ENCODE results near the gene RDH11. TPM values are rescaled to one million over a fixed set of nuclear protein-coding genes. Genes with fewer than 3 reads are reported as not detected.

Gene RDH11
- total and polyA plus RNA-seq, 2 experiments from 2014 or later = 95.2 to 139 TPM

- Histone ChIP-seq H3K36me3 (ENCODE audit: insufficient read depth) (peaks cover 44% of the 10 kb centered on the region), H2AFZ (no peak overlapping the region), H3K27me3 (ENCODE audit: insufficient read depth) (no peaks in the 10 kb centered on the region), H3K4me1 (ENCODE audit: insufficient read depth) (no peaks in the 10 kb centered on the region), H3K4me3 (no peak overlapping the region), H3K9me2 (ENCODE audit: insufficient read depth) (no peaks in the 10 kb centered on the region), H3K4me2 (no peak overlapping the region), H4K20me1 (replicated peaks; ENCODE audit: insufficient read depth) (peaks cover 14% of the 10 kb centered on the region), H3F3A (replicated peaks; ENCODE audit: low read depth) (no peaks in the 10 kb centered on the region), H3K79me2 (replicated peaks; ENCODE audit: insufficient read depth) (no peaks in the 10 kb centered on the region), H3K27ac (ENCODE audit: low read depth) (no peak overlapping the region)
- H3K27ac Mint-ChIP-seq = no peak overlapping the region
- no peak for TF ChIP-seq REST (IDR thresholded peaks at IDR 0.05; ENCODE audit: unreplicated experiment)
- no peak for TF ChIP-seq EZH2phosphoT487 (IDR thresholded peaks at IDR 0.05; ENCODE audit: unreplicated experiment)
- no peak for DNase-seq (ENCODE audit: low spot score)
- no peak for ATAC-seq
- no peaks in the 10 kb centered on the region for H3K27me3 Mint-ChIP-seq (ENCODE audit: insufficient read depth, low read depth, poor library complexity)
- no peaks in the 10 kb centered on the region for H3K4me1 Mint-ChIP-seq
- no peaks in the 10 kb centered on the region for H3K9me3 Mint-ChIP-seq
- H3K36me3 Mint-ChIP-seq (ENCODE audit: low read depth) = peaks cover 58% of the 10 kb centered on the region
- H3K4me3 Mint-ChIP-seq = no peak overlapping the region
These were observed 44.9 kb downstream of the RDH11 start for GRCh38 chr14:67650694-67651093.

- peaks cover 54% of the 10 kb centered on the region for H3K36me3 Mint-ChIP-seq (ENCODE audit: low read depth)
- no peaks in the 10 kb centered on the region for H3K27me3 ChIP-seq (ENCODE audit: insufficient read depth)
- no peaks in the 10 kb centered on the region for H3F3A ChIP-seq (replicated peaks; ENCODE audit: low read depth)
- no peaks in the 10 kb centered on the region for H3K4me1 Mint-ChIP-seq
- H3K4me3 ChIP-seq = no peak overlapping the region
- H3K27me3 Mint-ChIP-seq (ENCODE audit: insufficient read depth, low read depth, poor library complexity) = no peaks in the 10 kb centered on the region
- no peaks in the 10 kb centered on the region for H3K9me3 Mint-ChIP-seq
- no peak overlapping the region for H3K27ac Mint-ChIP-seq
- H3K9me2 ChIP-seq (ENCODE audit: insufficient read depth) = no peaks in the 10 kb centered on the region
- no peak overlapping the region for H3K27ac ChIP-seq (ENCODE audit: low read depth)
- ATAC-seq (no peak), DNase-seq (ENCODE audit: low spot score) (no peak)
- no peak overlapping the region for H3K4me3 Mint-ChIP-seq
- H3K4me1 ChIP-seq (ENCODE audit: insufficient read depth) = no peaks in the 10 kb centered on the region
- peaks cover 39% of the 10 kb centered on the region for H3K36me3 ChIP-seq (ENCODE audit: insufficient read depth)
- H3K4me2 ChIP-seq = no peak overlapping the region
- no peak overlapping the region for H2AFZ ChIP-seq
- H3K79me2 ChIP-seq (replicated peaks; ENCODE audit: insufficient read depth) = no peaks in the 10 kb centered on the region
- H4K20me1 ChIP-seq (replicated peaks; ENCODE audit: insufficient read depth) = peaks cover 15% of the 10 kb centered on the region
- no peak for TF ChIP-seq REST (IDR thresholded peaks at IDR 0.05; ENCODE audit: unreplicated experiment)
- TF ChIP-seq JUNB (IDR thresholded peaks at IDR 0.05; ENCODE audit: unreplicated experiment) = no peak
- TF ChIP-seq ZNF331 (CRISPR knock-in tag; IDR thresholded peaks at IDR 0.05; ENCODE audit: low read depth) = no peak
- no peak for TF ChIP-seq EZH2 (IDR thresholded peaks at IDR 0.05; ENCODE audit: low read depth, unreplicated experiment)
- no peak for TF ChIP-seq NANOG (IDR thresholded peaks at IDR 0.05; ENCODE audit: borderline replicate concordance)
- TF ChIP-seq, protein P1, sequence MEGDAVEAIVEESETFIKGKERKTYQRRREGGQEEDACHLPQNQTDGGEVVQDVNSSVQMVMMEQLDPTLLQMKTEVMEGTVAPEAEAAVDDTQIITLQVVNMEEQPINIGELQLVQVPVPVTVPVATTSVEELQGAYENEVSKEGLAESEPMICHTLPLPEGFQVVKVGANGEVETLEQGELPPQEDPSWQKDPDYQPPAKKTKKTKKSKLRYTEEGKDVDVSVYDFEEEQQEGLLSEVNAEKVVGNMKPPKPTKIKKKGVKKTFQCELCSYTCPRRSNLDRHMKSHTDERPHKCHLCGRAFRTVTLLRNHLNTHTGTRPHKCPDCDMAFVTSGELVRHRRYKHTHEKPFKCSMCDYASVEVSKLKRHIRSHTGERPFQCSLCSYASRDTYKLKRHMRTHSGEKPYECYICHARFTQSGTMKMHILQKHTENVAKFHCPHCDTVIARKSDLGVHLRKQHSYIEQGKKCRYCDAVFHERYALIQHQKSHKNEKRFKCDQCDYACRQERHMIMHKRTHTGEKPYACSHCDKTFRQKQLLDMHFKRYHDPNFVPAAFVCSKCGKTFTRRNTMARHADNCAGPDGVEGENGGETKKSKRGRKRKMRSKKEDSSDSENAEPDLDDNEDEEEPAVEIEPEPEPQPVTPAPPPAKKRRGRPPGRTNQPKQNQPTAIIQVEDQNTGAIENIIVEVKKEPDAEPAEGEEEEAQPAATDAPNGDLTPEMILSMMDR (conservative IDR thresholded peaks at IDR 0.05; ENCODE audit: low read depth in 2 of 2) = no peak
- no peak for TF ChIP-seq ZNF114 (CRISPR knock-in tag; IDR thresholded peaks at IDR 0.05)
- TF ChIP-seq STAT1 (IDR thresholded peaks at IDR 0.05; ENCODE audit: unreplicated experiment) = no peak
These were observed 45.4 kb downstream of the RDH11 start for GRCh38 chr14:67650151-67650550.
